OCI-LY3 (cell line): ENCODE measurements around the gene ADAMTS6.

Source experiments
- H2AFZ ChIP-seq: fragments of 200-600, 300-600 bp; shearing (Covaris generic); 2 replicates; pipeline ENCODE4 v1.6.0; 2014; ENCODE audit warnings: antibody characterized with exemption, low read depth, low read length
- H3K27ac ChIP-seq: fragments of 200-600, 300-600 bp; sonication (generic); 2 replicates; pipeline ENCODE4 v1.5.1; 2014; ENCODE audit warnings: mild to moderate bottlenecking, low read length, moderate library complexity, mixed read lengths
- H3K27me3 ChIP-seq: fragments of 200-600, 300-600 bp; sonication (generic); 2 replicates; pipeline ENCODE4 v1.6.1; 2014; ENCODE audit warnings: low read depth, low read length, mixed read lengths
- H3K36me3 ChIP-seq: fragments of 200-600, 300-600 bp; sonication (generic); replicated peaks from 2 replicates; pipeline ENCODE3; 2014; ENCODE audit warnings: low read depth, low read length, mixed read lengths
- H3K4me1 ChIP-seq: fragments of 300-600, 200-600 bp; sonication (generic); 2 replicates; pipeline ENCODE4 v1.6.1; 2014; ENCODE audit warnings: low read length, mixed read lengths
- H3K4me2 ChIP-seq: fragments of 200-600, 300-600 bp; sonication (generic); 2 replicates; pipeline ENCODE4 v1.6.1; 2014; ENCODE audit warnings: low read length, mixed read lengths
- H3K4me3 ChIP-seq: fragments of 300-600, 200-600 bp; sonication (generic); 2 replicates; pipeline ENCODE4 v1.5.1; 2014; ENCODE audit warnings: antibody characterized with exemption, mild to moderate bottlenecking, low read length, moderate library complexity
- H3K79me2 ChIP-seq: fragments of 300-600, 200-600 bp; shearing (Covaris generic); 2 replicates; pipeline ENCODE4 v1.6.1; 2014; ENCODE audit warnings: mild to moderate bottlenecking, low read length, mixed read lengths
- H3K9ac ChIP-seq: fragments of 300-600, 200-600 bp; shearing (Covaris generic); 2 replicates; pipeline ENCODE4 v1.6.0; 2014; ENCODE audit warnings: mild to moderate bottlenecking, low read length, moderate library complexity
- H3K9me3 ChIP-seq: fragments of 200-600, 300-600 bp; shearing (Covaris generic); 2 replicates; pipeline ENCODE4 v1.6.1; 2014; ENCODE audit warnings: low read length, mixed read lengths; ENCODE audit not compliant: insufficient read depth
- H4K20me1 ChIP-seq: fragments of 200-600, 300-600 bp; sonication (generic); 2 replicates; pipeline ENCODE4 v1.6.1; 2016; ENCODE audit warnings: low read length, mixed read lengths; ENCODE audit not compliant: insufficient read depth
- CTCF ChIP-seq: fragments of 200-600, 300-600 bp; sonication (generic); IDR thresholded peaks from 2 replicates; pipeline ENCODE4 v1.5.1; 2014; ENCODE audit warnings: antibody characterized with exemption, low read length, low read depth
- EZH2phosphoT487 ChIP-seq: fragments of 200-600 bp; shearing (Covaris generic); IDR thresholded peaks from 2 replicates; pipeline ENCODE4 v1.6.1; 2018; ENCODE audit warnings: antibody characterized with exemption, mixed run types, low read depth

ADAMTS6 gene

GRCh38 chr5:65104831-65105230 is 376.9 kb downstream of the ADAMTS6 start:
- Histone ChIP-seq H3K9me3 (no peaks in the 10 kb centered on the region), H3K79me2 (no peaks in the 10 kb centered on the region), H3K4me1 (peaks cover 12% of the 10 kb centered on the region), H3K4me3 (no peak overlapping the region), H4K20me1 (no peaks in the 10 kb centered on the region), H3K27ac (no peak overlapping the region), H3K36me3 (no peaks in the 10 kb centered on the region), H2AFZ (no peak overlapping the region), H3K27me3 (no peaks in the 10 kb centered on the region), H3K9ac (no peak overlapping the region), H3K4me2 (no peak overlapping the region)
- TF ChIP-seq EZH2phosphoT487 (no peak), CTCF (no peak)

GRCh38 chr5:65103756-65104440 is 377.8 kb downstream of the ADAMTS6 start:
- peak overlapping the region; percentile 98 for H2AFZ ChIP-seq
- H3K4me1 ChIP-seq, result peaks cover 12% of the 10 kb centered on the region
- H3K4me2 ChIP-seq, result peak overlapping the region; percentile 92
- H4K20me1 ChIP-seq, result no peaks in the 10 kb centered on the region
- H3K36me3 ChIP-seq, result no peaks in the 10 kb centered on the region
- H3K9ac ChIP-seq, result peak overlapping the region; percentile 67; the same call in 1 of the 2 replicates
- TF ChIP-seq CTCF (no peak), EZH2phosphoT487 (no peak)
- H3K79me2 ChIP-seq, result no peaks in the 10 kb centered on the region
- peak overlapping the region; percentile 87 for H3K4me3 ChIP-seq
- no peaks in the 10 kb centered on the region for H3K9me3 ChIP-seq
- no peaks in the 10 kb centered on the region for H3K27me3 ChIP-seq
- H3K27ac ChIP-seq, result no peak overlapping the region

- no peaks in the 10 kb centered on the region for H3K36me3 ChIP-seq
- no peaks in the 10 kb centered on the region for H3K9me3 ChIP-seq
- H3K4me2 ChIP-seq, result peak overlapping the region; percentile 92
- H4K20me1 ChIP-seq, result no peaks in the 10 kb centered on the region
- H2AFZ ChIP-seq, result peak overlapping the region; percentile 99
- peak overlapping the region; percentile 67 for H3K9ac ChIP-seq
- H3K79me2 ChIP-seq, result no peaks in the 10 kb centered on the region
- H3K27ac ChIP-seq, result no peak overlapping the region
- H3K4me3 ChIP-seq, result peak overlapping the region; percentile 87
- no peaks in the 10 kb centered on the region for H3K27me3 ChIP-seq
- no peak for TF ChIP-seq EZH2phosphoT487
- peak; percentile 43 for TF ChIP-seq CTCF
- H3K4me1 ChIP-seq, result peaks cover 12% of the 10 kb centered on the region
These were observed 378.6 kb downstream of the ADAMTS6 start for GRCh38 chr5:65102976-65103711.

- no peaks in the 10 kb centered on the region for H3K9me3 ChIP-seq
- peaks cover 12% of the 10 kb centered on the region for H3K4me1 ChIP-seq
- H2AFZ ChIP-seq, result peak overlapping the region; percentile 99
- peak overlapping the region; percentile 87 for H3K4me3 ChIP-seq
- H3K4me2 ChIP-seq, result peak overlapping the region; percentile 92
- no peaks in the 10 kb centered on the region for H3K36me3 ChIP-seq
- H3K9ac ChIP-seq, result peak overlapping the region; percentile 67
- no peaks in the 10 kb centered on the region for H4K20me1 ChIP-seq
- no peak for TF ChIP-seq CTCF
- TF ChIP-seq EZH2phosphoT487, result no peak
- H3K79me2 ChIP-seq, result no peaks in the 10 kb centered on the region
- H3K27ac ChIP-seq, result no peak overlapping the region
- no peaks in the 10 kb centered on the region for H3K27me3 ChIP-seq
These were observed 379.2 kb downstream of the ADAMTS6 start for GRCh38 chr5:65102371-65102975.
